Amygdala (tissue), 56 donors: ENCODE measurements around the gene NAV2.

Source experiments
- DNase-seq, 56 donors: peaks; one replicate each; lab custom pipeline; 2025; lab: John Stamatoyannopoulos, UW

Gene NAV2, protein sequence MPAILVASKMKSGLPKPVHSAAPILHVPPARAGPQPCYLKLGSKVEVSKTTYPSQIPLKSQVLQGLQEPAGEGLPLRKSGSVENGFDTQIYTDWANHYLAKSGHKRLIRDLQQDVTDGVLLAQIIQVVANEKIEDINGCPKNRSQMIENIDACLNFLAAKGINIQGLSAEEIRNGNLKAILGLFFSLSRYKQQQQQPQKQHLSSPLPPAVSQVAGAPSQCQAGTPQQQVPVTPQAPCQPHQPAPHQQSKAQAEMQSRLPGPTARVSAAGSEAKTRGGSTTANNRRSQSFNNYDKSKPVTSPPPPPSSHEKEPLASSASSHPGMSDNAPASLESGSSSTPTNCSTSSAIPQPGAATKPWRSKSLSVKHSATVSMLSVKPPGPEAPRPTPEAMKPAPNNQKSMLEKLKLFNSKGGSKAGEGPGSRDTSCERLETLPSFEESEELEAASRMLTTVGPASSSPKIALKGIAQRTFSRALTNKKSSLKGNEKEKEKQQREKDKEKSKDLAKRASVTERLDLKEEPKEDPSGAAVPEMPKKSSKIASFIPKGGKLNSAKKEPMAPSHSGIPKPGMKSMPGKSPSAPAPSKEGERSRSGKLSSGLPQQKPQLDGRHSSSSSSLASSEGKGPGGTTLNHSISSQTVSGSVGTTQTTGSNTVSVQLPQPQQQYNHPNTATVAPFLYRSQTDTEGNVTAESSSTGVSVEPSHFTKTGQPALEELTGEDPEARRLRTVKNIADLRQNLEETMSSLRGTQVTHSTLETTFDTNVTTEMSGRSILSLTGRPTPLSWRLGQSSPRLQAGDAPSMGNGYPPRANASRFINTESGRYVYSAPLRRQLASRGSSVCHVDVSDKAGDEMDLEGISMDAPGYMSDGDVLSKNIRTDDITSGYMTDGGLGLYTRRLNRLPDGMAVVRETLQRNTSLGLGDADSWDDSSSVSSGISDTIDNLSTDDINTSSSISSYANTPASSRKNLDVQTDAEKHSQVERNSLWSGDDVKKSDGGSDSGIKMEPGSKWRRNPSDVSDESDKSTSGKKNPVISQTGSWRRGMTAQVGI (N-terminal part only)

DNA sequence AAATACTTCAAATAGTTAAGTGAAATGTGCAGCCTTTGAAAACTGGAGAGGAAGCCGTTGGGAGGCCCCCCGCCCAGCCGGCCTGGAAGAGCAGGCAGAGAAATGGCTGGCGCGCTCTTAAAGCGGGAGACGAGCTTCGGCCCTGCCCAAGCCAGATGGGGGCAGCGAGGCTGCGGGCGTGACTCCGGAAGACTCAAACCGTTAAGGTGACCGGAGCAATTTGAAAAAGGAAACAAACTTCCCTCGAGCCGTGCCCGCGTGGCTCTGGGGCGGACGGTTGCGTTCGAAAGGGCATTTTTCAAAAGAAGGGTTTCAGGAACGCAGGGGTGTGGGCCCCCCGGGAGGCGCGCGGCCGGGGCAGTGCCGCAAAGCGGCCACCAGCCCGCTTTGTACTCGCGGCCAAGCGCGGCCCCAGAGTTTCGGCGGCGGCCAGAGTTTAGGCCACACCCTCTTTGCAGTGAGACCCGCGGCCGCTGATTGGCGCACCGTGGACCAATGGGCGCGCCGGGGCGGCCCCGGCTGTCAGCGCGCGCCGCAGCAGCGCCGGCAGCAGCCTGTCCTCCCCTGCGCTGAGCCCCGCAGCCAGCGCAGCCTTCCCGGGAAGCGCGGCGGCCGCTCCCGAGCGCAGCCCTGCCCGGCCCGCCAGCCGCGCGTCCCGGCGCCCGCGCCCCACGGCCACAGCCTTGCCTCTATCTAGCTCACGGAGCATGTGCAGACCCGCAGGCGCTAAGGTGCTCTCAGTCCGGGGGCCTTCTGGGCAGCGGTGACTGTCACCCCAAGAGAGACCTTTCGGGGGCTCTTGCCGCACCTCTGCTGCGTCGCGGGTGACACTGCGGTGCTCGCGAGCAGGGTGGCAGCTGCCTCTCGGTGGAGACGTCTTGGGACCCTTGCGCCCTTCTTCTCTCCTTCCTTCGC is at the start of gene NAV2:
Gene NAV2 (plus strand): TSS at position 557 of the 915 bp plus-strand sequence. CDS start 859 bp downstream, outside the sequence.
- peak; percentile 43 to 95 (median 86) for DNase-seq

DNA sequence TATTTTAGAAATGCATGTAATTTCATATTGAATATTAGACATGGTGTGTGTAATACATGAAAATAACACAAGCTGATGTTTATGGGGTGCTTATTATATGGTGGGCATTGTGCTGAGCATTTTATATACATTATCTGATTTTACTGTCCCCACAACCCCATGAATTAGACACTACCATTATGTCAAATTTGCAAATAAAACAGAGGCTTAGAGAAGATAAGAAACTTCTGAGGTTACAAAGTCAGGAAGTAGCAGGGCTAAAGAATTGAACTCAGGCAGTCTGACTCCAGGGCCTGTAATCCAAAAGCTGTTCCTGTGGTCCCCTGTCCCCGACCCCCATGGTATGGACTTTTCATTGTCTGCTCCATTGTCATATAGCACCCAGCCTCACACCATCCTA is 49.4 kb upstream of the NAV2 start:
- no peak for DNase-seq

DNA sequence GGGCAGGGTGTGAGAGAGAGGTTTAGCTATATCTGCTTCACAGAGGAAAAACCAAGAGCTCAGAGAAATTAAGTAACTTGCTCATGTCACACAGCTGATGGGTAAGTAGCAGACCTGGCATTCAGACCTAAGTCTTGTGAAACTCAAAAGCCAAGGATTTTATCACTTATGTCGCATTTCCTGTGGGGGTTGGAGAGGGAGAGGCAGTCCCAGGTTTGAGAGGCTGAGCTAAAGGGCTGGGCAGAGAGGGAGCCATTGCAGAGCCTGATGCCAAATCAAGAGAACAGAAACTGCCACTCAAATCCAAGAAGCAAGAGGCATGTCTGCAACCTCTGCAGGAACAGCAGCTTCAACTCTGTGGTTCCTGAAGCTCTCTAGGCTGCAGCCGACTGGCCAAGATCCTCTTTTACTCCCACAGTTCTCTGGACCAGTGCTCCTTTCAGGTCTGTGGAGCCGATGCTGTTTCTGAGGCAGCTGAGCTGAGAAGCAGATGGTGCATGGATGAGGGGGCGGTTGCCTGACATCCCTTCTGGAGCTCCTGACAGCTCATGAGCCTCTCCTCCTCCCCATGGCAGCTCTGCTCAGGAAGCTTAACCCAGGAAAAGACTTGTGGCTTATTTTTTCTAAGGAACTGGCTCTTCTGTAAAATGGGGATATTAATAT is 47.6 kb upstream of the NAV2 start:
- peak in 30 of 56 donors; percentile 11 to 81 (median 46) for DNase-seq

DNA sequence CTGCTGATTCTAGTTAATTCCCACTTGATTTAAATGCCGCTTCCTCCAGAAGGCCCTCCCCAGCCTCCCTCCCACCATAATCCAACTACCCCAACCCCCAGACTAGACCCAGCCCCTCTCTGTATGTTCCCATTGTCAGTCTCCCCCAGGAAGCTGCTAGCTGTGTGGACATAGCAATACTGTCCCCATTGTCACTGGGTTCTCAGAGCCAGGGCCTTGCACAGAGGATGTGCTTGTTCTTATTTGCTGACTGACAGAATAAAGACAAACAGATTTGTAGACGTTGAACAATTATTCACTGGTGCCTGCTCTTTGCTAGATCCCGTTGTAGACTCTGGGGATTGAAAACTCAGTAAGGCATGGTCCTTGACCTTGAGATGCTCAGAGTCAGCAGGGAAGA is 45.7 kb upstream of the NAV2 start:
- DNase-seq, result peak in 39 of 56 donors; percentile 14 to 85 (median 57)

DNA sequence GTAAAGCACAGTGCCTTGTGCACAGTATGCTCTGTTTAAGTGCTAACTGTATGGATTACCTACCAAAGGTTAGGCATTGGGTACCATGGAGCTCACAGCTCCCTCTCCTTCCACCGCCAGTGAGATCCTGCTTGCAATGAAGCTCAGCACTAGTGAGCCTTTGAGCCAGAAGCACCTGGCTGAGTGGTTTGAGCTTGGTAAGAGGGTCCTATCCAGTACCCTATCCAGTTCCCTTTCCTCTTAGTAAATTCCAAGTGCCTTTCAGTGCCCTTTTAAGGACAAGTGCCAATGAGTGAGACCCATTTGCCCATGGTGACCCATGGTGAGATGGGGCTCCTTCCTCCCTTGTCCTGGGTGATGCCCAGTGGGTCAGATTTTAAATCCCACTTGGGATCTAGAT is 43.1 kb upstream of the NAV2 start:
- no peak for DNase-seq

DNA sequence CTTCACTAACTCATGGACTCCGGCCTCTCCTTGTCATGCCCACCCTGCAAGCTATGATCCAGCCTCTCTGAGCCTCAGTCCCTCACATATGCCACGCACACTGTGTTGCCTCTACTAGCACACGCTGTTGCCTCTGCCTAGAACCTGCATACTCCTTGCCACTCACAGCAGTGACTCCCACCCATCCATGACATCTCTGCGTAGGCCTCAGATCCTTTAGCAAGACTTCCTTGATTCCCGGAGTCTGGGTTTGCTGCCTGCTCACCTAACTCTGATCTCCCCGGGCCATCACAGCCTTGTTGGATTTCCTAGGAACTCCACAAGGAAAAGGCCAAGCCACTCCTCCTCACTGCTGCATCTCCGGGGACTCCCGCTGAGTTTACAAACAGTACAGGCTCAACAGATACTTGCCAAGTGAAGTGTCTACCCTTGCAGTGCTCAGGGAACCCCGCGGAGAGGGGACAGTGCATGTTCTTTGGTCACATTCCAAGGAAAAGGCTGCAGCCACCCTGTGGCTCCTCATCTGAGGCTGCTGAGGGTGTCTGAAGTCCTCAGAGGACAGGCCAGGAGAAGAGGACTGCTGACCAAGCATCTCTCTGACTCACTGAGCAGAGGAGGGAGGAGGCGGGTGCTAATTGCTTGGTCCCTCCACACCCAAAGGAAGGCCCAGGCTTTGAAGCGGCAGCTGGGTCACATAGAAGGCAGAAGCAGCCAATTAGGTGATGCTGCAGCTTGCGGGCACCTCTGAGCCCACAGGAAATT is 42.4 kb upstream of the NAV2 start:
- DNase-seq, result peak in 3 of 56 donors; percentile 26 to 37 (median 28)

DNA sequence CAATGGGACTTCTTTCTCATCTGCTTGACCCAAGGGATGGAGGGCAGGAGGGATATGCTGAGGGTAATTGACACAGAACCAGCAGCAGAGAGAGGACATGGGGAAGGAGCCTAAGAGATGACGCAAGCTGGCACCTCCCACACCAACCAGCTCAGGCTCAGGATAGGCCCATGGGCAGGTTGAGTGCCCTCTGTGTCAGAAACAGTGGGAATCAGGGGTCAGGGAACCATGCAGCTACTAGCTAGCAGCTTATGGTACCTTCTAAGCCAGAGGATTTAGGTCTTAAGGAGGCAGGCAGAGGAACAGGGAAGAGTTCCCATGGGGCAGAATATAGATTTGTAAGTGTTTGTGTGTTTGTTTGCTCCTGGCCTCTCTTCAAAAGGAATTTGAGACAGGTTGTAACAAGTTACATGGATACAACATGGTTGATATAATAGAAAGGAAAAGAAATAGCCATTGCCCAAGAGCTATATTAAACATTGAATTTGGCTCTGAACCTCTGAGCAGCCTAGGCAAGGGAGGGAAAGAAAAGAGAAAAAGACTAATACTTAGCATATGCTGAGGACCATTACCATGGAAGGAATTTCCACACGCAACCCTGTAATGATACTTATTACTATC is 39.9 kb upstream of the NAV2 start:
- no peak for DNase-seq

DNA sequence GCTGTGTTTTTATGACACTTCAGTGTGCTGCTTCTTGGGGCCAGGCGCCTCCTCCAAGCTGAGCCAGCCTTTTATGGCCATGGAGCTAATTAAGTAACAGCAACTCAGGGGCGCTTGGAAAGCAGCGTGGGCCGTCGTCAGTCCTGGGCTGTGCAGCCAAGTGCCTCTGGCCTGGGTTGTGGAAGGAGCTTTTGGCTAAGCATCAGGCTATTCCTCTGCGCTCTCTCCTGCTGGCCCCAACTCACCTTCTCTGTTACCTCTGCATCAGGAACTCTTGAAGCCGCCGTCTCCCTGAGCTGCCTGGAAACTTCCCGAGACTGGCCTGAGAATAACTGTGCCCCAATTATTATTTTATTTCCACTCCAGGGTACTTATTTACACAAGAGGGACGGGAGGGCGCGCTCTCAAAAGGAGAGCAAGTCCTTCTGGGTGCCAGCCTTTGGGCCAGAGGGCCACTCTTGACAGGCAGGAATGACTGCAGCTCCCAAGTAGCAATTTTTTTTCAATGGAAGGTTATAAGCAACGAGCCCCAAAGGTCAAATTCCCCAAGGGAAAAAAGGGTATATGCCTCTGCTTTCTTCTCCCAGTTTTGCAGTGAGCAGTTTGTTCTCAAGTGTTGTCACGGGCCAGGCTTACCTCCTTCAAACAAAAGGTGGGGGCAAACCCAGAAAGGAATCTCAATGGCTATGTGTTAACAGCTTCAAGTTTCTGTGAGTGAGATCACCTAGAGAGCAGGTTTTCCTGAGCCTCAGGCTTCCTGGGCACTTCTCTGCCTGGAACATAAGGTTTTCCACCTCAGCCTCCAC is 38.5 kb upstream of the NAV2 start:
- DNase-seq, result peak in 35 of 56 donors; percentile 15 to 83 (median 46)

DNA sequence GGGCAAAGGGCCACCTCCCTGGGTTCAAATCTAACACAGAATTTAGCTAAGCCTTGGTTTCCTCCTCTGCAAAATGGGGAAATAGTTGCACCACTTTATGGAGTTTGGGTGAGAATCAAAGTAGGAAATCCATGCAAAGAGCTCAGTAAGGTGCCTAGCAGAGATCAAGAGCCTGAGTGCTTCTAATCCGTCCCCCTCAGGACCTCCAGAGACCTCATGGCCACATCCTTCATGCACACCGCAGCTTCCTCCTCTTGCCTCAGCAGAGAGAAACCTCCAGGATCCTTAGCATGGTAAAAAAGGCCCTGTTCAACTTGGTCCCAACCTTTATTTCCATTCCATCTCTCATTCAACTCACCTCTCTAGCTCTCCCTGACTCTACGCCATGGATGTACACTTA is 37.8 kb upstream of the NAV2 start:
- no peak for DNase-seq

DNA sequence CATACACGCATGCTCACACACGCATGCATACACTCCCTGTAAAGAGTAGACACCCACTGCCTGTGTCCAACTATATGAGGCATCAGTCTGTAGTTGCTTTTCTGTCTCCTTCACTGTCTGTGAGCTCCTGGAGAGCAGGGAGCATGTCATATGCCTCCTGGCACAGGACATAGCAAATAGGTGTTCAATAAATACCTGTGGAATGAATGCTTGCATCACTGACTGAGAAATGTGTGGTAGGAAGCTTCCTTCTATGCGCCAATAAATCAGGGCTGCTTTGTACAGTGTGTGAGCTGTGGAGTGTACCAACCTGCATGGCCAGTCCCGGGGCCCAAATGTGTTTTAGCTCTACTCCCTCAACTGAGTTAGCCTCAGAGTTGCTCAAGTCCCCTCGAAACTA is 37.2 kb upstream of the NAV2 start:
- DNase-seq, result no peak

DNA sequence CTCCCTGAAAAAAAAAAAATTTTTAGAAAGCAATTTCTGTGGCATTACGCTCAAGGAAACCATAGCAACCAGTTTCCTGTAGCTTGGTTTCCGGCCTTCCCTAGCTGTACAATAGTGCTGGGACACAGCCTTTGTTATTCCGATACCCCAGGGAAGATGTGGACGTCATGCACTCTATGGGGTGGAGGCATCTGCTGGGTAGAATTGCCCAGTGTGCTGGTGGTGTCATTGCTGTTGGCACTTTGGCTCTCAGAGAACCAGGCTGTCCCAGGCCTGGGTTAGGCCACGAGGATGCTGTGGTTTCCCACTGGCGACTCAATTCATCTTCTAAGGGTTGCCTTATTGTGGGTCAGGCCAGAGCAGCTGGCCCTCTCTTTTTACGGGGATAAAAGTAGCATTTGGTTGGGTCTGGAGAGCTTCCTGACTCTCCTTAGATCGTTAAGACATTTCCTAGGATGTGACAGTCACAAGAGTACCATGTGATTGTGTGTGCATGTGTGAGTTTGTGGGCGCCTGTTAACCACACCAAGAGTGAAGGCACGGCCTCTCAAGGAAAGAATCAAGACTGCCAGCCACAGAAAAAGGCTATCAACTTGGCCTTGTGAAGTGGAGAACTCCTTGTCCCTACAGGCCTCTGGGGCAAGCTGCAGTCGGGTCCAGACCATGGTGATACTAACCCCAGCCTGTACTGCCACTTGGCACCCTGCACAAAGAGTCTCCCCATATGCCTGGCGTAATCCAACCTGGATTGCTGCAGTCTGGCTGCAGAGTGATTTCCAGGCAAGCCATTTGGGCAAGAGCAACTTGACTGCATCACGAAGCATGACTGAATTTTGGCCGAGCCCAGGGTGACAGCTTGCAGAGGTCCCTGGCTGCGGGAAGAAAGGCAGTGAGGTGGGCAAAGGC is 35.9 kb upstream of the NAV2 start:
- DNase-seq, result peak in 4 of 56 donors; percentile 22 to 27 (median 22)

DNA sequence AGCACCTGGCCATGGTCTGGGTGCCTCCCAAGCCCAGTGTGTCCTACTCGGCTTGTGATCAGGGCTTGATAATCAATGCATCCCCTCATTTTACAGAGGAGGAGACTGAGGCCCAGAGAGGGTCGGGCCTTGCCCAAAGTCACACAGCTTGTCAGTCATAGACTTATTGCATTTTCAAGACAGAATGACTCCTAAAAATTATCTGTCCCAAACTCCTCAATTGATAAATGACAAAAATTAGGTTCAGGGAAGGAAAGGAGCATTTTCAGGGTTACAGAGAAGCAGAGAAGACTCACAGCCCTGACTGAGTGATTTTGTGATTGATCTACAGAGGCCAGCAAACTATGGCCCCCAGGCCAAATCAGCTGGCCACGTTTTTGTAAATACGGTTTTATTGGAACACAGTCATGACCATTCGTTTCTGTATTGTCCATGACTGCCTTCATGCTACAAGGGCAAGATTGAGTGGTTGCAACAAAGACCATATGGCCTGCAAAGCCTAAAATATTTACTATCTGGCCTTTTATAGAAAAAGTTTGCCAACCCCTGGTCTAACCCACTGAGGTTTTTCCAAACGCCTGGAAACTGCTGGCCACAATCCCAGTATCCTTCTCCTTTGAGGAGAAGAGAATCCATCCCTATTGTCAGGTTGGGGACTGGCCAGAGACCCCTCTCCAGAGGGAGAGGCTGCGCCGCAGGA is 35.1 kb upstream of the NAV2 start:
- no peak for DNase-seq

DNA sequence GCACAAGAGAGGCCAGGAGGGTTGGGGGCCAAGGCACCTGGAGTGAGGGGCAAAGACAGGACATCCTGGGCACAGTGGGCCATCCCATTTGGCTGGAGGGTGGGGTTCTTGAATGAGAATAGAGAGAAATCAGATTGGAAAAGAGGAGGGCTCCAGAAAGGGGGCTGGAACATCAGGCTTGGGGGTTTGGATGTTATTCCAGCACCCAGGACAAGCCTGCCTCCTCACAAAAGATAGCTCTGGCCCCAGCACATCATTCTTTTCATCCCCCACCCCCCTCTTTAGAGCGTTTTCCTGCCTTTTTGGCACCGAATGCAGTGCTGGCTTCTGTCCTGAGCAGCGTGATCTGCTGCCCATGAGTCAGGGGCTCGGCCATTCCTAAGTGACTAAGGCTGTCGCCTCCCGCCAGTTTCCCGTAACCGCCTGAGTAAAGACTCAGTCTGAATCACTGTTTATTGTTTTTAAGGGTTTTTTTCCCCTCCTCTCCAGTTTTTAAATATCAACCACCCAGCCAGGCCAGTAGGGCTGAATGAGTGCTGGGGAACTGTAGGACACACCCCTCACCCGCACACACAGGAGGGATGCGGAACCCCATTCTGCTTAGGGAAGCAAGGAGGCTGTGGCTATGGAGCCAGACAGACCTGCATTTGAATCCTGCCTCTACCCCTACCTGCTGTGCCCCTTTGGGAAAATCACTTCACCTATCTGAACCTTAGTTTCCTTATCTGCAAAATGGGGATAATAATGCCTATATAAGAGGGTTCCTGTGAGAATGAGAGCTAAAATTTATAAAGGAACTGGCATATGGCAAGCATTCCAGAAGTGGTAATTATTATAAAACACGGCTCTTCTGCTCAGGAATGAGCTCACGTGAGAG is 32.4 kb upstream of the NAV2 start:
- DNase-seq, result peak in 34 of 56 donors; percentile 15 to 84 (median 44)

DNA sequence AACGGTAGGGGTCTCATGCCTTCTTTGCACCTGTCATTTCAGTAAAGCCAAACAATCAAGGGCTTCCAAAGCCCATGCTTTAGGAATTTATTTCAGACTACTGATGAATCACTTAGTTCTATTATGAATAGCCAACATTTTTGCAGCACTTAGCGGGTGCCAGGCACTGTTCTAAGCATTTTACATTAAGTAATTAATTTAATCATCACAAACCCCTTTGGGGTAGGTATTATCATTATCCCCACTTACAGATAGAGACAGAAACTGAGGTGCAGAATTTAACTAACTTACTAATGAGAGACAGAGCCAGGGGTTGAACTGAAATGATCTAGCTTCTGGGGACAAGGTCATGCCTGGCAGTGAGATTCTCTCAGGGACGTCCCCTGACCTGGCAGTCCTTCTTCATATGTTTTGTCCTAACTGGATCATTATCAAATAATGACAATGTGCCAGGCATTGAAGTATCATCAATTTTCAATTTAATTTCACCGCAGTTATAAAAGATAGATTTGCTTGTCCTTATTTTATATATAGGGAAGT is 31.7 kb upstream of the NAV2 start:
- DNase-seq, result no peak
